RWPE2 (cell line): ENCODE measurements around the gene EEF1A2.

Experiments used
- ATAC-seq: fragments of 200-7000 bp; cut with Tn5 transposase; 3 replicates; pipeline ENCODE4 v1.9.1; 2021; ENCODE audit warnings: low read depth
- DNase-seq: peaks from one replicate; pipeline ENCODE4 v3.0.0-alpha.2; 2020; ENCODE audit warnings: low spot score
- H3K27ac ChIP-seq: fragments of 450-650 bp; 2 replicates; pipeline ENCODE4 v1.5.1; 2017; ENCODE audit warnings: mild to moderate bottlenecking; ENCODE audit not compliant: poor library complexity, severe bottlenecking
- H3K27me3 ChIP-seq: fragments of 250-450 bp; sonication (Bioruptor Pico); 2 replicates; pipeline ENCODE4 v1.5.1; 2021; ENCODE audit warnings: mild to moderate bottlenecking, moderate library complexity; ENCODE audit not compliant: insufficient read depth, poor library complexity, severe bottlenecking
- H3K36me3 ChIP-seq: fragments of 250-450 bp; sonication (Bioruptor Pico); 2 replicates; pipeline ENCODE4 v1.5.1; 2020; ENCODE audit warnings: low read depth, mild to moderate bottlenecking, moderate library complexity
- H3K4me1 ChIP-seq: fragments of 250-450 bp; sonication (Bioruptor Pico); 2 replicates; pipeline ENCODE4 v1.5.1; 2021; ENCODE audit warnings: mild to moderate bottlenecking, moderate library complexity; ENCODE audit not compliant: insufficient read depth, poor library complexity, severe bottlenecking
- H3K4me3 ChIP-seq: fragments of 250-450 bp; sonication (Bioruptor Pico); 2 replicates; pipeline ENCODE4 v1.5.1; 2021; ENCODE audit warnings: mild to moderate bottlenecking, moderate library complexity; ENCODE audit not compliant: severe bottlenecking
- H3K9me3 ChIP-seq: fragments of 250-450 bp; sonication (Bioruptor Pico); 2 replicates; pipeline ENCODE4 v1.5.1; 2021; ENCODE audit warnings: mild to moderate bottlenecking, moderate library complexity; ENCODE audit not compliant: severe bottlenecking
- CTCF ChIP-seq: fragments of 450-650 bp; IDR thresholded peaks from one replicate; pipeline ENCODE4 v1.5.1; 2017; ENCODE audit warnings: mild to moderate bottlenecking, moderate library complexity; ENCODE audit not compliant: poor library complexity, severe bottlenecking

Gene EEF1A2

DNA sequence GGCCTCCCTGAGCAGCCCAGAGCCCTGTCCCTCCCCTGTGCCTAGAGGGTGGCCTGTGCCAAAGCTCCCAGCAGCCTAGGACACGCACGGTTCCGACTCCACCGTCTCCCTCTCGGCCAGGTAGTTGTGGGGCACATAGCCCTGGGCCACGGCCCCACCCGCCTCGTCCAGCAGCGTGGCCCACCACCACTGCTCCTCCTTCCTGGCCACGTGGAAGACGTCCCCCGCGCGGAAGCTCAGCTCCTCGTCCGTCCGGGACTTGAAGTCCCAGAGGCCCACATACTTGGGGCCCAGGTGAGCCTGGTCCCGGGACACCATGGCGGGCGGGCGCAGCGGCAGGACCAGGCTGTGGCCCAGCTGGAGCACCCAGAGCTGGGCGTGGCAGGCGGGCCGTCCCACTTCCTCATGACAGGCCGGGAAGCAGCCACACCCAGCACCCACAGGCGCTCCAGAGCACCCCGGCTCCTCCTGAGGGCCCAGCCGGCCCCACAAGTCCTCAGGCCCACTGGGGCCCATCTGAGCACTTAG lies 38.2 kb upstream of the EEF1A2 start, which contains the start of gene PTK6:
TSS of gene PTK6 (minus strand) at position 380 of the 528 bp plus-strand sequence. CDS start at position 318, 62 bp downstream.
- peak within 1 kb of the TSS; percentile 37 for H3K4me3 ChIP-seq
- no peaks in the 10 kb centered on the region for H3K27me3 ChIP-seq
- H3K27ac ChIP-seq = peak within 1 kb of the TSS; percentile 81
- H3K4me1 ChIP-seq = peaks cover 30% of the 10 kb centered on the region
- DNase-seq (no peak), ATAC-seq (peak; percentile 30)
- H3K36me3 ChIP-seq = peaks cover under 1% of the 10 kb centered on the region; the same call in 1 of the 2 replicates
- TF ChIP-seq CTCF = no peak
- no peaks in the 10 kb centered on the region for H3K9me3 ChIP-seq

DNA sequence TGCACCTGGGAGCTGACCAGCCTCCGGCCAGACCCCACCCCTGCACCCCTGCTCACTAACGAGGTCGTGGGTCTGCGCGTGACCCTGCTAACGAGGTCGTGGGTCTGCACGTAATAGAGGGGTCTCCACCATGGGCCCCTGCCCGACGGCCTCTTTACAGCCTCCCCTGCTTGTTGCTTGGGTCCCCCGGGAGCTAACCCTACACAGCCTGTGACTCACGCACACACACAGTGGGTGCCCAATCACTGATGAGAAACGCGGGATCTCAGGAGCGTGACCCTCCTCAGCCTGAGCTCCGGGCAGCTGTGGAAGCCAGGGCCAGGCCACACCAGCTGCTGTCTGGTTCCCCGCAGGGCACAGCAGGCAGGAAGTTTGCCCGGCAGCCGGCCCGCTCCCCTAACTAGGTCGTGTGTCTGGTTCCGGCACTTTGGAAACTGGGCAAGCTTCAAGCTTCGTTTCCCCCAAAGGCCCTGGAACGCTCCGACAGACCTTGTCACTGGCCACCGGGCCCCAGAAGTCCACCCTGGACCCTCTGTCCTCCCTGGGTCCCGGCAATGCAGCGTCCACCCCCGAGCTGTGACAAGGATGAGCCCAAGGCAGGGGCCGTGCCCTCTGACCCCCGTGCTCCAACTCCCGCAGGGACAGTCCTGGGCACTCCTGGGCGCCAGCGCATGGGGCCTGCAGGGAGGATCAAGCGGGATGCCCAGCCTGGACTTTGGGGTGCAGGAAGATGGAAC lies 37.5 kb upstream of the EEF1A2 start:
- DNase-seq = peak; percentile 89
- Histone ChIP-seq H3K27ac (peak overlapping the region; percentile 81), H3K4me1 (peaks cover 30% of the 10 kb centered on the region), H3K9me3 (no peaks in the 10 kb centered on the region), H3K27me3 (no peaks in the 10 kb centered on the region), H3K36me3 (peaks cover 5% of the 10 kb centered on the region; the same call in 1 of the 2 replicates), H3K4me3 (peak overlapping the region; percentile 37)
- peak; percentile 2; the same call in 2 of the 3 replicates for ATAC-seq
- TF ChIP-seq CTCF = no peak

DNA sequence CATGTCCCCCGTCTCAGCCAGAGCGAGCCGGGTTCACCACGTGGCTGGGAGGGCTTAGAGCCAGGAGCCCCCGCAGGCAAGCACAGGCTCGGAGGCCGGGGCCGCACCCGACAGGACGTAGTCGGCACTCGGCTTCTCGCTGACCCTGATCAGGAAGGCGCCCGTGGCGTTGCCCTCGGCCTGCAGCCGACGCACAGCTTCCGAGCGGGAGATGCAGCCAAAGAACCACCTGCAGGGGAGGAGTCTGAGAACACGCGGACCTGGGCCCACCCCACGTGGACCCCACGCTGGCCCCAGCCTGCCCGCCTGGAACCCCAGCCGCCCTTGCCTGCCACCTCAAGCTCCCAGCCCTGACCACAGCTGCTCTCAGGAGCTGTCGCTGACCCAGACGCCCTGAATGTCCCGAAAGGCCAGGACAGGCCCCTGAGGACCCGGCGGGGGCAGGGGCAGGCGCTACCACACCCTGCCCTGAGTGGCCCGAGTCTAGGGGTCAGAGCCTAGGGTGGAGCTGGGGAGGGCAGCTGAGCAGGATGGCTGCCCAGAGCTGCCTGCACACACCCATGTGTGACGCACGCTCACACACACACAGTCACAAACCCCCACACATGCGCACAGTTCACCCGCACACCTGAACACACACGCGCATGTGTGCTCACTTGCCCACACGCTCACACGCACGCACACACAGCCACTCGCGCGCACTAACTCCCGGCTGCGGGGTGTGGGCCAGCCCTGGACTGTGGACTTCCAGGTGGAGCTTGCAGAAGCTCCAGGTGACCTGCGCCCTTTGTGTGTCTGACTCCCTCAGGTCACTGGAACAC lies 36.2 kb upstream of the EEF1A2 start:
- no peak for TF ChIP-seq CTCF
- peaks cover 30% of the 10 kb centered on the region for H3K4me1 ChIP-seq
- no peak overlapping the region for H3K4me3 ChIP-seq
- H3K27me3 ChIP-seq = no peaks in the 10 kb centered on the region
- ATAC-seq (no peak), DNase-seq (peak; percentile 92)
- H3K36me3 ChIP-seq = peaks cover 5% of the 10 kb centered on the region
- H3K27ac ChIP-seq = peak overlapping the region; percentile 75
- no peaks in the 10 kb centered on the region for H3K9me3 ChIP-seq

DNA sequence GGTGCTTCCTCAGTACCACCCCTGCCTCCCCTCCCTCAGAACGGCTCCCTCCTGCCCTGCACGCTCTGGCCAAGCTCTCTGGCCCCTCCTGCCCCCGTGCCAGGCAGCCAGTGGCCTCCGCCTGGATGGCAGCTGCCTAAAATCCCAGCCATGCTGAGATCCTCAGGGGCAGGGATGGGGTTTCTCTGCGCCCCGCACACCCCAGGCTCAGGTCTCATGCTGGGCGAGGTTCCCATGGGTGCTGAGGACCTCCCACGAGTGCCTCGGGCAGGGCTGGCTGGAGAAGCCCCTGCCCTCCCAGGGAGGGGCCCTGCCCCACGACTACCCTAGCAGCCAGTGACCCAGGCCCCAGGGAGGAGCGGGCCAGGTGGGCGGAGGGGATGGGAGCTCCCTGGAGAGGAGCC lies 35.5 kb upstream of the EEF1A2 start:
- H3K36me3 ChIP-seq = peaks cover 10% of the 10 kb centered on the region
- no peak for DNase-seq
- H3K27me3 ChIP-seq = no peaks in the 10 kb centered on the region
- peak; percentile 0; the same call in 2 of the 3 replicates for ATAC-seq
- H3K9me3 ChIP-seq = no peaks in the 10 kb centered on the region
- no peak overlapping the region for H3K4me3 ChIP-seq
- H3K27ac ChIP-seq = peak overlapping the region; percentile 75
- TF ChIP-seq CTCF = no peak
- H3K4me1 ChIP-seq = peaks cover 30% of the 10 kb centered on the region
